Smooth muscle cell of trachea (primary cell): ENCODE measurements around the gene PSMB8. TPM values are rescaled to one million over a fixed set of nuclear protein-coding genes. Genes with fewer than 3 reads are reported as not detected.

ENCODE experiments used
- total RNA-seq: library from RNA; depleted of rRNA; stranded (reverse); fragments of >200 nt; gene quantifications from 2 replicates; pipeline ENCODE4 v1.2.1, GENCODE V29; 2014

The PSMB8 gene
- total RNA-seq, result 54.6 and 59.8 TPM in 2 replicates

GRCh38 chr6:32843979-32844838, at the start of gene PSMB8:
Gene PSMB8, minus strand, starts transcription at chr6:32844047. Its CDS starts 51 bp downstream, at chr6:32843996.

GRCh38 chr6:32853541-32854375, 9.9 kb upstream of the PSMB8 start, which contains the start of the genes PSMB9 and TAP1:
Gene PSMB9, plus strand, starts transcription at chr6:32854192. Its CDS starts 38 bp downstream, at chr6:32854230.
Gene TAP1, minus strand, starts transcription at chr6:32853704. Its CDS starts 68 bp downstream, at chr6:32853636.

DNA sequence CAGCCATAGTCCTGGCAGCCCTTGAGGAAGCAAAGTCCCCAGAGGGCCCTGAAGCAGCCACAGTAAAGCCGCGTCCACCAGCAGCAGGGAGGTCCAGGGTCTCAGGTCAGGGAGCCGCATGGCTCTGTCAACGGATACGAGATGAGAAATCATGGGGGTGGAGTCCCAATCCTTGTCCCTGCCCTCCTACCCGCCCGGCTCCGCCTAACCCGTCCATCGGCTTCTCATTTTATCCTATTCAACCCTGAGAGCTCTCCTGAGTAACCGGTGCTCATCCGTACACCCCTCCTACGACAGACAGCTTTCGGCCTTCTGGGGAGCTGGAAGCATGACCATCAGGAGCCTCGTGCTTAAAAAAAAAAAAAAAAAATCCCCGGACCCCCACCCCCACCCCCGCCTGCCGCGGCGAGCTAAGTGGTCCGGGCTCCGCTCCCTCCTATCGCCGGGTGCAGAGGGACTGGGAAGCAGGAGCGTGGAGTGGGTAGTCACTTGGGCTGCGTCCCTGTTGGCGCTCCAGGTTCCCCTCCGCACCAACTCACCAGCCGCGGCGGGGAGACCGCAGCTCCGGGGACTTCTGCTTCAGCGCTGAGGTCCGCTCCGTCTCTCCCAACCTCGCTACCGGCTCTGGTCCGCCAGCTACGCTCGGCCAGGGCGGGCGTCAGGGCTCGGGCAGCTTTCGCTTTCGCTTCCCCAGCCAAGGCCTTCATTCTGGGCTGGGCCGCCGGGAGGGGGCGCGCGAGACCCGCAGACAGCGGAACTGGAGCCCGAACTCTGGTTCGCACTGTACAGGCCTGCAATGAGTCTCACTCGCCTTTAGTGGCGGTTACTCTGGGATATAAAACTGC, 5.5 kb downstream of the PSMB8 start, which contains the start of gene TAP2:
Gene TAP2, minus strand, starts transcription at position 626 of the 845 bp plus-strand sequence. Its CDS starts 506 bp downstream, at position 120.

GRCh38 chr6:32816746-32817204, 27.1 kb downstream of the PSMB8 start, which contains the start of gene HLA-DOB:
Gene HLA-DOB, minus strand, starts transcription at chr6:32817002. Its CDS starts 51 bp downstream, at chr6:32816951.

Other genes with a start within 250 kb of the PSMB8 start
- gene HLA-DQA1, start 206.6 kb downstream of the PSMB8 start, total RNA-seq, result not detected in 2 replicates
- gene HLA-DQB1, start 177.4 kb downstream of the PSMB8 start, total RNA-seq, result not detected in 2 replicates
- gene HLA-DQA2, start 102.7 kb downstream of the PSMB8 start, total RNA-seq, result not detected in 2 replicates
- gene HLA-DQB2, start 80.5 kb downstream of the PSMB8 start, total RNA-seq, result not detected in 2 replicates
- gene HLA-DOB, start 27.0 kb downstream of the PSMB8 start, total RNA-seq, result 0.29 TPM in 1 of 2 replicates, not detected in the other
- gene TAP2, start 5.3 kb downstream of the PSMB8 start, total RNA-seq, result 24.3 and 29.1 TPM in 2 replicates
- gene TAP1, start 9.7 kb upstream of the PSMB8 start, total RNA-seq, result 40.3 and 73.8 TPM in 2 replicates
- gene PSMB9, start 10.1 kb upstream of the PSMB8 start, total RNA-seq, result 37.2 and 42.3 TPM in 2 replicates
- gene HLA-DMB, start 97.0 kb upstream of the PSMB8 start, total RNA-seq, result 0.50 and 1.5 TPM in 2 replicates
- 4.7 and 14.1 TPM in 2 replicates for gene HLA-DMA, start 109.0 kb upstream of the PSMB8 start, total RNA-seq
- gene BRD2, start 124.5 kb upstream of the PSMB8 start, total RNA-seq, result 102 and 104 TPM in 2 replicates
- under 0.01 TPM in 1 of 2 replicates, not detected in the other for gene HLA-DOA, start 165.5 kb upstream of the PSMB8 start, total RNA-seq
- 1.7 and 2.8 TPM in 2 replicates for gene HLA-DPA1, start 229.6 kb upstream of the PSMB8 start, total RNA-seq
- 1.8 and 10.0 TPM in 2 replicates for gene HLA-DPB1, start 231.9 kb upstream of the PSMB8 start, total RNA-seq